Measurements from ENCODE around the gene PHF2. TPM values are rescaled to one million over a fixed set of nuclear protein-coding genes. Genes with fewer than 3 reads are reported as not detected.

Gene PHF2
- total and polyA plus RNA-seq, 2 experiments from 2014 or later, result 4.3 to 11.8 TPM

- DNase-seq (ENCODE audit: low spot score) (no peak), ATAC-seq (no peak)
- H3K9me2 ChIP-seq (ENCODE audit: insufficient read depth), result no peaks in the 10 kb centered on the region
- Mint-ChIP-seq H3K27ac (no peak overlapping the region), H3K36me3 (ENCODE audit: low read depth) (no peaks in the 10 kb centered on the region; the same call in 1 of the 3 replicates), H3K4me3 (no peak overlapping the region), H3K4me1 (peaks cover 3% of the 10 kb centered on the region), H3K27me3 (ENCODE audit: insufficient read depth, low read depth, poor library complexity) (peaks cover 3% of the 10 kb centered on the region), H3K9me3 (peaks cover 17% of the 10 kb centered on the region)
- H3K4me2 ChIP-seq, result no peak overlapping the region
- H3K4me1 ChIP-seq (ENCODE audit: insufficient read depth), result no peaks in the 10 kb centered on the region
- H3F3A ChIP-seq (replicated peaks; ENCODE audit: low read depth), result no peaks in the 10 kb centered on the region
- H4K20me1 ChIP-seq (replicated peaks; ENCODE audit: insufficient read depth), result no peaks in the 10 kb centered on the region
- no peak overlapping the region for H3K27ac ChIP-seq (ENCODE audit: low read depth)
- H3K36me3 ChIP-seq (ENCODE audit: insufficient read depth), result peaks cover 11% of the 10 kb centered on the region
- no peaks in the 10 kb centered on the region for H3K79me2 ChIP-seq (replicated peaks; ENCODE audit: insufficient read depth)
- no peak overlapping the region for H2AFZ ChIP-seq
- no peaks in the 10 kb centered on the region for H3K27me3 ChIP-seq (ENCODE audit: insufficient read depth)
- H3K4me3 ChIP-seq, result no peak overlapping the region
- TF ChIP-seq ZNF462 (CRISPR knock-in tag; IDR thresholded peaks at IDR 0.05), result no peak
- no peak for TF ChIP-seq ZNF331 (CRISPR knock-in tag; IDR thresholded peaks at IDR 0.05; ENCODE audit: low read depth)
- TF ChIP-seq NANOG (IDR thresholded peaks at IDR 0.05; ENCODE audit: borderline replicate concordance), result no peak
- no peak for TF ChIP-seq EZH2 (IDR thresholded peaks at IDR 0.05; ENCODE audit: low read depth, unreplicated experiment)
- no peak for TF ChIP-seq CREB1 (CRISPR knock-in tag; IDR thresholded peaks at IDR 0.05; ENCODE audit: low read depth)
- TF ChIP-seq POLR2AphosphoS5 (IDR thresholded peaks at IDR 0.05; ENCODE audit: low read depth), result no peak
- no peak for TF ChIP-seq ZNF114 (CRISPR knock-in tag; IDR thresholded peaks at IDR 0.05)
- no peak for TF ChIP-seq REST (IDR thresholded peaks at IDR 0.05; ENCODE audit: unreplicated experiment)
- no peak for TF ChIP-seq STAT1 (IDR thresholded peaks at IDR 0.05; ENCODE audit: unreplicated experiment)
- no peak for TF ChIP-seq JUNB (IDR thresholded peaks at IDR 0.05; ENCODE audit: unreplicated experiment)
Measured at GRCh38 chr9:93684161-93684765, 107.9 kb downstream of the PHF2 start.
